SKM-1 treated with dmso at 0.1 percent for 144 hours (cell line): ENCODE measurements around the gene ZNF467.

Experiments
- DNase-seq: peaks from one replicate; lab custom pipeline; 2025; ENCODE audit not compliant: unreplicated experiment; lab: John Stamatoyannopoulos, UW

The ZNF467 gene

GRCh38 chr7:149809215-149809614 lies 35.8 kb upstream of the ZNF467 start:
- DNase-seq = no peak

GRCh38 chr7:149808311-149808710 lies 34.9 kb upstream of the ZNF467 start:
- DNase-seq = no peak

- no peak for DNase-seq
Measured at GRCh38 chr7:149806726-149807125, 33.3 kb upstream of the ZNF467 start.

GRCh38 chr7:149804106-149804505 lies 30.7 kb upstream of the ZNF467 start:
- no peak for DNase-seq

- DNase-seq = no peak
Measured at GRCh38 chr7:149803551-149804074, 30.2 kb upstream of the ZNF467 start.

GRCh38 chr7:149802966-149803365 lies 29.6 kb upstream of the ZNF467 start:
- no peak for DNase-seq

- DNase-seq = no peak
Measured at GRCh38 chr7:149801816-149802215, 28.4 kb upstream of the ZNF467 start.

- DNase-seq = no peak
Measured at GRCh38 chr7:149801002-149801566, 27.7 kb upstream of the ZNF467 start.

- no peak for DNase-seq
Measured at GRCh38 chr7:149800169-149800555, 26.8 kb upstream of the ZNF467 start.

GRCh38 chr7:149799397-149800168 lies 26.2 kb upstream of the ZNF467 start:
- no peak for DNase-seq

GRCh38 chr7:149797771-149798170 lies 24.4 kb upstream of the ZNF467 start:
- no peak for DNase-seq

GRCh38 chr7:149796287-149796860 lies 23.0 kb upstream of the ZNF467 start:
- no peak for DNase-seq

- DNase-seq = no peak
Measured at GRCh38 chr7:149795126-149795525, 21.7 kb upstream of the ZNF467 start.

- DNase-seq = no peak
Measured at GRCh38 chr7:149794661-149795060, 21.3 kb upstream of the ZNF467 start.

GRCh38 chr7:149793261-149793660 lies 19.9 kb upstream of the ZNF467 start:
- no peak for DNase-seq

- no peak for DNase-seq
Measured at GRCh38 chr7:149792220-149792595, 18.8 kb upstream of the ZNF467 start.

GRCh38 chr7:149791411-149792219 lies 18.2 kb upstream of the ZNF467 start:
- no peak for DNase-seq

GRCh38 chr7:149790754-149791360 lies 17.5 kb upstream of the ZNF467 start:
- DNase-seq = no peak

GRCh38 chr7:149790146-149790548 lies 16.8 kb upstream of the ZNF467 start:
- DNase-seq = no peak

- no peak for DNase-seq
Measured at GRCh38 chr7:149789101-149789500, 15.7 kb upstream of the ZNF467 start.

- DNase-seq = no peak
Measured at GRCh38 chr7:149788300-149788851, 15.0 kb upstream of the ZNF467 start.
